Loucy (cell line): Measurements from ENCODE around the gene GMIP.

ENCODE experiments used
- H2AFZ ChIP-seq: fragments of 200-600 bp; sonication (generic); 2 replicates; pipeline ENCODE4 v1.6.0; 2016; ENCODE audit warnings: antibody characterized with exemption, mild to moderate bottlenecking, low read length, moderate library complexity
- H3F3A ChIP-seq: fragments of 200-600 bp; 2 replicates; pipeline ENCODE4 v1.6.0; 2016; ENCODE audit warnings: antibody characterized with exemption, low read depth, mild to moderate bottlenecking
- H3K27me3 ChIP-seq: fragments of 200-600 bp; sonication (generic); 2 replicates; pipeline ENCODE4 v1.6.1; 2014; ENCODE audit warnings: low read length, mild to moderate bottlenecking; ENCODE audit not compliant: insufficient read depth, poor library complexity, severe bottlenecking
- H3K36me3 ChIP-seq: fragments of 200-600 bp; sonication (generic); 2 replicates; pipeline ENCODE4 v1.6.1; 2016; ENCODE audit warnings: low read length; ENCODE audit not compliant: insufficient read depth
- H3K4me1 ChIP-seq: fragments of 200-600 bp; sonication (generic); 2 replicates; pipeline ENCODE4 v1.5.1; 2014; ENCODE audit warnings: low read length, mild to moderate bottlenecking; ENCODE audit not compliant: insufficient read depth, poor library complexity, severe bottlenecking
- H3K4me2 ChIP-seq: fragments of 200-600 bp; sonication (generic); 2 replicates; pipeline ENCODE4 v1.6.0; 2014; ENCODE audit warnings: antibody characterized with exemption, low read length, low read depth, mild to moderate bottlenecking; ENCODE audit not compliant: poor library complexity, severe bottlenecking
- H3K4me3 ChIP-seq: fragments of 200-600 bp; sonication (generic); 2 replicates; pipeline ENCODE4 v1.5.1; 2014; ENCODE audit warnings: low read length, mild to moderate bottlenecking, mixed read lengths; ENCODE audit not compliant: poor library complexity, severe bottlenecking
- H3K79me2 ChIP-seq: fragments of 200-600 bp; sonication (generic); 2 replicates; pipeline ENCODE4 v1.6.1; 2014; ENCODE audit warnings: low read length; ENCODE audit not compliant: insufficient read depth
- H3K9ac ChIP-seq: fragments of 200-600 bp; sonication (generic); 2 replicates; pipeline ENCODE4 v1.6.0; 2014; ENCODE audit warnings: mild to moderate bottlenecking, low read depth, low read length, moderate library complexity; ENCODE audit not compliant: poor library complexity, severe bottlenecking
- H3K9me2 ChIP-seq: fragments of 200-600 bp; sonication (generic); replicated peaks from 2 replicates; pipeline ENCODE4 v1.6.1; 2016; ENCODE audit warnings: low read depth, low read length, mixed read lengths
- H3K9me3 ChIP-seq: fragments of 200-600 bp; sonication (generic); 2 replicates; pipeline ENCODE4 v1.6.1; 2014; ENCODE audit warnings: mild to moderate bottlenecking, antibody characterized with exemption, low read length, low read depth; ENCODE audit not compliant: insufficient read depth
- H4K20me1 ChIP-seq: fragments of 200-600 bp; sonication (generic); 2 replicates; pipeline ENCODE4 v1.6.0; 2014; ENCODE audit warnings: antibody characterized with exemption, low read length, mild to moderate bottlenecking; ENCODE audit not compliant: insufficient read depth, poor library complexity, severe bottlenecking
- CTCF ChIP-seq: fragments of 200-600 bp; sonication (generic); conservative IDR thresholded peaks from 2 replicates; pipeline ENCODE4 v1.5.1; 2014; ENCODE audit warnings: mild to moderate bottlenecking, antibody characterized with exemption, low read length
- EZH2phosphoT487 ChIP-seq: fragments of 200-600 bp; IDR thresholded peaks from 2 replicates; pipeline ENCODE4 v1.6.1; 2018; ENCODE audit warnings: antibody characterized with exemption, mild to moderate bottlenecking, moderate library complexity, borderline replicate concordance

GMIP gene

GRCh38 chr19:19655051-19655594, 11.7 kb upstream of the GMIP start:
- Histone ChIP-seq H2AFZ (no peak overlapping the region), H3K36me3 (peaks cover 84% of the 10 kb centered on the region; the same call in 1 of the 2 replicates), H3K4me1 (no peaks in the 10 kb centered on the region), H3K4me2 (no peak overlapping the region), H3K79me2 (peaks cover 6% of the 10 kb centered on the region; the same call in 1 of the 2 replicates), H3K9me3 (no peaks in the 10 kb centered on the region), H3K9me2 (no peaks in the 10 kb centered on the region), H4K20me1 (no peaks in the 10 kb centered on the region), H3K9ac (no peak overlapping the region), H3K27me3 (no peaks in the 10 kb centered on the region), H3K4me3 (no peak overlapping the region), H3F3A (no peaks in the 10 kb centered on the region)
- TF ChIP-seq CTCF (no peak), EZH2phosphoT487 (no peak)

GRCh38 chr19:19654441-19654840, 11.0 kb upstream of the GMIP start:
- Histone ChIP-seq H3K4me2 (no peak overlapping the region), H4K20me1 (no peaks in the 10 kb centered on the region), H3K4me3 (no peak overlapping the region), H3K27me3 (no peaks in the 10 kb centered on the region), H3K9ac (no peak overlapping the region), H2AFZ (no peak overlapping the region), H3K9me2 (no peaks in the 10 kb centered on the region), H3K4me1 (no peaks in the 10 kb centered on the region), H3F3A (no peaks in the 10 kb centered on the region), H3K79me2 (no peaks in the 10 kb centered on the region), H3K36me3 (peaks cover 81% of the 10 kb centered on the region; the same call in 1 of the 2 replicates), H3K9me3 (no peaks in the 10 kb centered on the region)
- no peak for TF ChIP-seq EZH2phosphoT487
- TF ChIP-seq CTCF = no peak

- no peaks in the 10 kb centered on the region for H3F3A ChIP-seq
- H4K20me1 ChIP-seq = no peaks in the 10 kb centered on the region
- no peak overlapping the region for H3K4me3 ChIP-seq
- no peaks in the 10 kb centered on the region for H3K9me3 ChIP-seq
- no peaks in the 10 kb centered on the region for H3K79me2 ChIP-seq
- no peaks in the 10 kb centered on the region for H3K9me2 ChIP-seq
- H3K9ac ChIP-seq = no peak overlapping the region
- H3K27me3 ChIP-seq = no peaks in the 10 kb centered on the region
- no peak for TF ChIP-seq CTCF
- no peak for TF ChIP-seq EZH2phosphoT487
- H3K36me3 ChIP-seq = peaks cover 78% of the 10 kb centered on the region; the same call in 1 of the 2 replicates
- no peaks in the 10 kb centered on the region for H3K4me1 ChIP-seq
- H2AFZ ChIP-seq = no peak overlapping the region
- no peak overlapping the region for H3K4me2 ChIP-seq
These were observed 10.2 kb upstream of the GMIP start for GRCh38 chr19:19653597-19654147.
